Transverse colon (tissue), 4 donors: ENCODE data around the gene TSPAN13. TPM values are rescaled to one million over a fixed set of nuclear protein-coding genes. Genes with fewer than 3 reads are reported as not detected.

Experiments
- DNase-seq: peaks from one replicate; pipeline ENCODE4 v3.0.0-alpha.2; 2019
- H3K27ac ChIP-seq, 4 donors: fragments of 200-600 bp; sonication (generic); 2 replicates each; pipeline ENCODE4 v1.5.1; 2016 to 2018; ENCODE audit warnings: inconsistent platforms in 4 of 4
- H3K27me3 ChIP-seq: fragments of 200-600 bp; sonication (generic); 2 replicates; pipeline ENCODE4 v1.5.1; 2017; ENCODE audit warnings: inconsistent platforms
- H3K36me3 ChIP-seq, 4 donors: fragments of 200-600 bp; sonication (generic); 2 replicates each; pipeline ENCODE4 v1.5.1; 2017 to 2019; ENCODE audit warnings: inconsistent platforms in 4 of 4
- H3K4me1 ChIP-seq, 4 donors: fragments of 200-600 bp; sonication (generic); 2 replicates each; pipeline ENCODE4 v1.5.1; 2017 to 2020; ENCODE audit warnings: inconsistent platforms in 4 of 4
- H3K4me3 ChIP-seq, 4 donors: fragments of 200-600 bp; sonication (generic); 1 replicate in 1 of 4; 2 replicates in 3 of 4; pipeline versions ENCODE4 v1.5.1 to v1.6.1; 2017 to 2019; ENCODE audit warnings: inconsistent platforms in 4 of 4
- H3K9me3 ChIP-seq, 2 donors: fragments of 200-600 bp; sonication (generic); 2 replicates each; pipeline ENCODE4 v1.5.1; 2017 to 2019; ENCODE audit warnings: inconsistent platforms in 2 of 2
- CTCF ChIP-seq, 5 experiments: fragments of 200-600 bp in 3 of 5; fragments of 450-650 bp in 2 of 5; sonication (generic) in 3 of 5; IDR thresholded peaks; 1 replicate in 2 of 5; 2 replicates in 3 of 5; pipeline ENCODE4 v1.5.1; 2016 to 2017; ENCODE audit warnings: antibody characterized with exemption in 5 of 5, inconsistent platforms in 3 of 5, mild to moderate bottlenecking in 2 of 5, moderate library complexity in 1 of 5
- EP300 ChIP-seq: sonication (generic); formaldehyde crosslinking; IDR thresholded peaks from one replicate; pipeline ENCODE4 v1.6.1; 2017; ENCODE audit warnings: antibody characterized with exemption, low read depth
- POLR2A ChIP-seq: fragments of 450-650 bp; IDR thresholded peaks from one replicate; pipeline ENCODE4 v1.6.1; 2016; ENCODE audit warnings: antibody characterized with exemption, mild to moderate bottlenecking, moderate library complexity
- POLR2AphosphoS5 ChIP-seq, 3 donors: sonication (generic); formaldehyde crosslinking; IDR thresholded peaks; one replicate each; pipeline ENCODE4 v1.6.1; 2016; ENCODE audit warnings: antibody characterized with exemption in 3 of 3
- WGBS, 2 donors: methylation state at CpG; one replicate each; pipeline ENCODE4 v1.1.5; 2018; ENCODE audit warnings: low coverage in 1 of 2; 5-methylcytosine and 5-hydroxymethylcytosine counted together
- in situ Hi-C, 4 donors: fragments of 200-750 bp; cut with MboI; loops; one replicate each; pipeline versions ENCODE4 v1.15.0 to v1.15.1; 2017; ENCODE audit warnings: low sequenced_read_pairs in 3 of 4, low pct_ligation_motif_present in 1 of 4, low pct_unique_long_range_greater_than_20kb in 1 of 4
- intact Hi-C: fragments of 100-400 bp; cut with DNase I; formaldehyde crosslinking; loops from one replicate; pipeline ENCODE4 v1.15.1; 2023; ENCODE audit warnings: low total_unique reads
- total RNA-seq, 4 donors: library from RNA; depleted of rRNA; stranded (reverse); fragments of >200 nt; gene quantifications; one replicate each; pipeline ENCODE4 v1.1.0, GENCODE V29; 2016

The TSPAN13 gene
- total RNA-seq, 4 donors from 2014 or later: 6.8 to 44.4 (median 21.4) TPM

- 72 to 83% methylated on average over 2 to 6 of the region's 6 CpGs for WGBS, 2 donors
- in situ Hi-C loops (no loop called here), intact Hi-C loops (no loop called here)
- H3K4me3 ChIP-seq: no peak overlapping the region
- peaks cover 3 to 20% (median 12%) of the 10 kb centered on the region in 4 donors for H3K4me1 ChIP-seq
- H3K36me3 ChIP-seq: no peaks in the 10 kb centered on the region
- DNase-seq: no peak
- H3K9me3 ChIP-seq: no peaks in the 10 kb centered on the region
- H3K27me3 ChIP-seq: no peaks in the 10 kb centered on the region
- TF ChIP-seq POLR2A: no peak
- no peak for TF ChIP-seq CTCF (IDR thresholded peaks at IDR 0.05)
- no peak overlapping the region for H3K27ac ChIP-seq
Observed at GRCh38 chr7:16744518-16745250, 8.9 kb upstream of the TSPAN13 start.

- no peak for TF ChIP-seq POLR2AphosphoS5 (IDR thresholded peaks at IDR 0.05)
- TF ChIP-seq CTCF (IDR thresholded peaks at IDR 0.05): no peak
- H3K36me3 ChIP-seq: no peaks in the 10 kb centered on the region
- intact Hi-C loops (no loop called here), in situ Hi-C loops (no loop called here)
- peaks cover 3 to 12% (median 4%) of the 10 kb centered on the region in 4 donors for H3K4me1 ChIP-seq
- 80 to 87% methylated on average over 2 of the region's 2 CpGs for WGBS, 2 donors
- no peaks in the 10 kb centered on the region for H3K9me3 ChIP-seq
- no peak overlapping the region for H3K4me3 ChIP-seq
- H3K27me3 ChIP-seq: no peaks in the 10 kb centered on the region
- DNase-seq: no peak
- H3K27ac ChIP-seq: no peak overlapping the region
Observed at GRCh38 chr7:16745645-16746044, 7.9 kb upstream of the TSPAN13 start.

GRCh38 chr7:16747102-16747501, 6.5 kb upstream of the TSPAN13 start:
- H3K36me3 ChIP-seq: no peaks in the 10 kb centered on the region
- no peak overlapping the region for H3K27ac ChIP-seq
- H3K4me1 ChIP-seq: peaks cover 0 to 10% (median 1%) of the 10 kb centered on the region in 4 donors
- in situ Hi-C loops (no loop called here), intact Hi-C loops (no loop called here)
- H3K27me3 ChIP-seq: no peaks in the 10 kb centered on the region
- DNase-seq: no peak
- 33 to 69% methylated on average over 1 of the region's 1 CpG for whole genome bisulfite sequencing, 2 donors
- TF ChIP-seq POLR2A (no peak), CTCF (IDR thresholded peaks at IDR 0.05) (no peak), POLR2AphosphoS5 (IDR thresholded peaks at IDR 0.05) (no peak), EP300 (no peak)
- no peaks in the 10 kb centered on the region for H3K9me3 ChIP-seq
- no peak overlapping the region for H3K4me3 ChIP-seq

GRCh38 chr7:16753932-16754855, 639 bp downstream of the TSPAN13 start:
- WGBS, 2 donors: 5 to 7% methylated on average over 20 to 58 of the region's 58 CpGs
- H3K9me3 ChIP-seq: no peaks in the 10 kb centered on the region
- no peak for TF ChIP-seq EP300
- peak; percentile 41 for TF ChIP-seq POLR2A
- peak overlapping the region; percentile 75 to 87 (median 84) for H3K27ac ChIP-seq
- in situ Hi-C loops (no loop called here), intact Hi-C loops (no loop called here)
- peak overlapping the region; percentile 33 to 95 (median 72) for H3K4me3 ChIP-seq
- H3K27me3 ChIP-seq: no peaks in the 10 kb centered on the region
- peaks cover 0 to 6% (median 2%) of the 10 kb centered on the region in 4 donors for H3K4me1 ChIP-seq
- no peaks in the 10 kb centered on the region for H3K36me3 ChIP-seq
- DNase-seq: peak; percentile 50
